ENCODE measurements around the gene ATL1. TPM values are rescaled to one million over a fixed set of nuclear protein-coding genes. Genes with fewer than 3 reads are reported as not detected.

The ATL1 gene
- total RNA-seq, 1 donor from 2014 or later = 4.2 TPM

- no peak for DNase-seq (ENCODE audit: low read depth)
- H3K27me3 ChIP-seq (ENCODE audit: control insufficient read depth, insufficient read depth, low read length) = no peaks in the 10 kb centered on the region
- H3K4me3 ChIP-seq (ENCODE audit: low read depth, low read length) = no peak overlapping the region
- TF ChIP-seq CTCF (IDR thresholded peaks at IDR 0.05; ENCODE audit: insufficient read depth, low read length, poor library complexity, severe bottlenecking) = no peak
- H3K36me3 ChIP-seq (ENCODE audit: control insufficient read depth, insufficient read depth, low read length) = no peaks in the 10 kb centered on the region
Measured at GRCh38 chr14:50678163-50678562, 118.2 kb downstream of the ATL1 start.

- DNase-seq (ENCODE audit: low read depth) = no peak
- no peak for TF ChIP-seq CTCF (IDR thresholded peaks at IDR 0.05; ENCODE audit: insufficient read depth, low read length, poor library complexity, severe bottlenecking)
Measured at GRCh38 chr14:50679674-50680073, 119.7 kb downstream of the ATL1 start.

More at GRCh38 chr14:50679674-50680073, 119.7 kb downstream of the ATL1 start:
- H3K27me3 ChIP-seq (ENCODE audit: control insufficient read depth, insufficient read depth, low read length) = no peaks in the 10 kb centered on the region
- H3K4me3 ChIP-seq (ENCODE audit: low read depth, low read length) = no peak overlapping the region
- no peaks in the 10 kb centered on the region for H3K36me3 ChIP-seq (ENCODE audit: control insufficient read depth, insufficient read depth, low read length)

Other genes starting within 250 kb of the ATL1 start
- gene L2HGDH, start 247.9 kb upstream of the ATL1 start, total RNA-seq = 6.6 and 7.3 TPM in 2 replicates
- 14.0 and 27.5 TPM in 2 replicates for gene DMAC2L, start 247.8 kb upstream of the ATL1 start, total RNA-seq
- 1.2 and 2.4 TPM in 2 replicates for gene CDKL1, start 163.3 kb upstream of the ATL1 start, total RNA-seq
- 131 TPM in 2 replicates for gene MAP4K5, start 27.6 kb upstream of the ATL1 start, total RNA-seq
- 25.3 and 31.1 TPM in 2 replicates for gene SAV1, start 108.2 kb downstream of the ATL1 start, total RNA-seq